Testis (tissue), 3 donors: ENCODE data around the gene LHX4. TPM values are rescaled to one million over a fixed set of nuclear protein-coding genes. Genes with fewer than 3 reads are reported as not detected.

Source experiments
- DNase-seq: peaks from one replicate; pipeline ENCODE4 v3.0.0-alpha.2; 2019
- H3K27ac ChIP-seq, 2 donors: fragments of 200-600 bp; sonication (generic); one replicate each; pipeline ENCODE4 v1.5.1; 2019
- H3K27me3 ChIP-seq: fragments of 200-600 bp; sonication (generic); one replicate; pipeline ENCODE4 v1.5.1; 2019
- H3K36me3 ChIP-seq: fragments of 200-600 bp; sonication (generic); one replicate; pipeline ENCODE4 v1.5.1; 2017; ENCODE audit warnings: low read depth; ENCODE audit errors: missing control alignments
- H3K4me1 ChIP-seq: fragments of 200-600 bp; sonication (generic); one replicate; pipeline ENCODE4 v1.5.1; 2019
- H3K4me3 ChIP-seq, 2 donors: fragments of 200-600 bp; sonication (generic); one replicate each; pipeline ENCODE4 v1.5.1; 2017 to 2019
- H3K9me3 ChIP-seq: fragments of 200-600 bp; sonication (generic); one replicate; pipeline ENCODE4 v1.5.1; 2017
- POLR2A ChIP-seq: fragments of 450-650 bp; IDR thresholded peaks from one replicate; pipeline ENCODE4 v1.6.1; 2017; ENCODE audit warnings: antibody characterized with exemption, mild to moderate bottlenecking, moderate library complexity
- WGBS, 2 donors: methylation state at CpG; one replicate each; pipeline ENCODE4 v1.1.5; 2018; 5-methylcytosine and 5-hydroxymethylcytosine counted together
- intact Hi-C: fragments of 100-400 bp; cut with DNase I; formaldehyde crosslinking; loops from one replicate; pipeline ENCODE4 v1.15.1; 2023; ENCODE audit warnings: low total_unique reads
- polyA plus RNA-seq: library from polyadenylated mRNA; stranded (reverse); fragments of 350-450 nt; fragmentation: Illumina TruSeq; extraction: RNeasy Lipid Tissue Mini Kit (QIAGEN cat#74804); gene quantifications from one replicate; pipeline ENCODE4 v1.2.3, GENCODE V29; 2014; ENCODE audit warnings: low read depth, low replicate concordance; ENCODE audit not compliant: insufficient read depth
- total RNA-seq, 2 donors: library from RNA; depleted of rRNA; stranded (reverse); fragments of >200 nt; gene quantifications; one replicate each; pipeline ENCODE4 v1.2.3, GENCODE V29; 2016
- TF ChIP-seq, protein P1 (sequence below), 3 experiments: fragments of 450-650 bp in 2 of 3; fragments of 200-600 bp in 1 of 3; sonication (generic) in 1 of 3; IDR thresholded peaks; one replicate each; pipeline ENCODE4 v1.5.1; 2016 to 2019; ENCODE audit warnings: antibody characterized with exemption in 3 of 3, mild to moderate bottlenecking in 2 of 3, moderate library complexity in 1 of 3

LHX4 gene
- total and polyA plus RNA-seq, 3 donors from 2014 or later, result 0.63 to 5.2 (median 1.3) TPM

DNA sequence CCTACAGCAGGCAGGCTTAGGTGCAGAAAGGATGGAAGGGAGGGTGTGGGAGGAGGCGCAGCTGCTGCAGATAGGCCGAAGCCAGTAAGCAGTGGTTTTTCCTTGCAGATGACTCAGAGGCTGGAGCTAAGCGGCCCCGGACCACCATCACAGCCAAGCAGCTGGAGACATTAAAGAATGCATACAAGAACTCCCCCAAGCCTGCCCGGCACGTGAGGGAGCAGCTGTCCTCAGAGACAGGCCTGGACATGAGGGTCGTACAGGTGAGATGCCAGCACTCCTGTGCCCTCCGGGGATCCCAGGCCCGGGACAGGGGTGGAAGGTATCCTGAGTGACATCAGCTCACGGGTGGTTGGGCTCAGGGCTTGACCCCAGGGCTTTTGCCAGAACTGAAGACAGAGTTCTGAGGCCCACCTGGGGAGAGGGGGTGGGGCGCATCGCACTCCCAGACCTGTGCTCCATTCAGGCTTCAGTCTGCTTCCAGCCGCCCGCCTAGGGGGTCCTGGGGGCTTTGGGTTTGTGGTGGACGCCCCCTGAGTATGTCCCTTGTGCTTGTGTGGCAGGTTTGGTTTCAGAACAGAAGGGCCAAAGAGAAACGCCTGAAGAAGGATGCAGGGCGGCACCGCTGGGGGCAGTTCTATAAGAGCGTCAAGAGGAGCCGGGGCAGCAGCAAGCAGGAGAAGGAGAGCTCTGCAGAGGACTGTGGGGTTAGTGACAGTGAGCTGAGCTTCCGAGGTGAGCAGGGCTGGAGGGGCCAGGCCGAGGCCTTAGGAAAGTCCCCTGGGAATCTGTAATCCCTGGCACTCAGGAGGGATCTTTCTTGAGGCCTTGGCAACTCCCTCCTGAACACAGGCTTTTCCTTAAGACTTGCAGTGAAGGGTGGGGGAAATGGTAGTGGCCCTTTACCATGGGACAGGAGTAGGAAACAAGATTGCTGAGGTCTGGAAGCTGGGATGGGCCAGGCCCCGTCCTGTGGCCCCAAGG is 41.5 kb downstream of the LHX4 start:
- H3K27ac ChIP-seq, result no peak overlapping the region
- 74 to 90% methylated on average over 13 to 23 of the region's 23 CpGs for WGBS, 2 donors
- intact Hi-C loops, result no loop called here

DNA sequence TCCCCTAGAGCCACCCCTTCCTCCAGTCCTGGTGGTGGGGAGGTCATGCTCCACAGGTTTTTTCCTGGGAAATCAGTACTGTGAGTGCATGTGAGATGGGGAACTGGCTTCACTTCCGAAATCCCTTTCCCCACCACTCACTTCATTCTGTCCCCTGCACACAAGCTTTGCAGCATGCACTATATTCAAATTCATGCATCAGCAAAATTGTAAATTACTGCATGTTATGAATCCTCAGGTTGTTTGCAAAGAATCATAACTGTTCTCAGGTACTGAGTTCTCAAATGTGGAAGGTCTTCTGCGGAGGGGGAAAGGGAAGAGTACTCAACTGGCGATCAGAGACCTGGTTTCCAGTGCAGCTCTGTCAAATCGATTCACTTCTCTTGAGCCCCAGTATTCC is 42.3 kb downstream of the LHX4 start:
- intact Hi-C loops, result no loop called here
- Histone ChIP-seq H3K36me3 (no peaks in the 10 kb centered on the region), H3K27ac (no peak overlapping the region), H3K9me3 (no peaks in the 10 kb centered on the region), H3K27me3 (no peaks in the 10 kb centered on the region), H3K4me3 (no peak overlapping the region), H3K4me1 (no peaks in the 10 kb centered on the region)
- TF ChIP-seq, protein P1, sequence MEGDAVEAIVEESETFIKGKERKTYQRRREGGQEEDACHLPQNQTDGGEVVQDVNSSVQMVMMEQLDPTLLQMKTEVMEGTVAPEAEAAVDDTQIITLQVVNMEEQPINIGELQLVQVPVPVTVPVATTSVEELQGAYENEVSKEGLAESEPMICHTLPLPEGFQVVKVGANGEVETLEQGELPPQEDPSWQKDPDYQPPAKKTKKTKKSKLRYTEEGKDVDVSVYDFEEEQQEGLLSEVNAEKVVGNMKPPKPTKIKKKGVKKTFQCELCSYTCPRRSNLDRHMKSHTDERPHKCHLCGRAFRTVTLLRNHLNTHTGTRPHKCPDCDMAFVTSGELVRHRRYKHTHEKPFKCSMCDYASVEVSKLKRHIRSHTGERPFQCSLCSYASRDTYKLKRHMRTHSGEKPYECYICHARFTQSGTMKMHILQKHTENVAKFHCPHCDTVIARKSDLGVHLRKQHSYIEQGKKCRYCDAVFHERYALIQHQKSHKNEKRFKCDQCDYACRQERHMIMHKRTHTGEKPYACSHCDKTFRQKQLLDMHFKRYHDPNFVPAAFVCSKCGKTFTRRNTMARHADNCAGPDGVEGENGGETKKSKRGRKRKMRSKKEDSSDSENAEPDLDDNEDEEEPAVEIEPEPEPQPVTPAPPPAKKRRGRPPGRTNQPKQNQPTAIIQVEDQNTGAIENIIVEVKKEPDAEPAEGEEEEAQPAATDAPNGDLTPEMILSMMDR (IDR thresholded peaks at IDR 0.05), result no peak
- TF ChIP-seq POLR2A, result no peak
- WGBS, 2 donors, result 84 to 93% methylated on average over 4 of the region's 4 CpGs
- DNase-seq, result no peak

More for the DNA sequence above, 41.5 kb downstream of the LHX4 start:
- H3K4me3 ChIP-seq, result no peak overlapping the region
- no peaks in the 10 kb centered on the region for H3K4me1 ChIP-seq
- DNase-seq, result no peak
- H3K9me3 ChIP-seq, result no peaks in the 10 kb centered on the region
- no peaks in the 10 kb centered on the region for H3K36me3 ChIP-seq
- TF ChIP-seq POLR2A, result no peak
- TF ChIP-seq, protein P1 (IDR thresholded peaks at IDR 0.05), result no peak
- H3K27me3 ChIP-seq, result no peaks in the 10 kb centered on the region

DNA sequence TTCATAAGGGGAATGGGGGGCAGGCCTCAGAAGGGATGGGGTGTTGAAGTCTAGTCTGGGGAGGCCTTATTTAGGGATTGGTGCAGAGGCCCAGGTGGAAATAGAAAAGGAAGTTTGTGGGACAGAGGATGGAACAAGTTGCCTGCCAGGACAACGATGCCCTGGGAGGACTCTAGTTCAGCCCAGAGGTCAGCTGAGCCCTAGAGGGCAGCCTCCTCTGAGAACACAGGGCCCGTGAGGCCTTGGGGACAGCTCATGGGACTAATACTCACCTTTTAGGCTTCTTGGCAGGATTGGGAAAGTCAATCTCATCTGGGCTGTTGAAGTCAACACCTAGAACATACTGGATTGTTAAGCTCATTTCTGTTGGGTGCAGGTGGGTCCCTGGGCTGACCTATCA is 43.0 kb downstream of the LHX4 start:
- no peak overlapping the region for H3K27ac ChIP-seq
- TF ChIP-seq POLR2A, result no peak
- TF ChIP-seq, protein P1 (IDR thresholded peaks at IDR 0.05), result no peak
- no peaks in the 10 kb centered on the region for H3K9me3 ChIP-seq
- H3K27me3 ChIP-seq, result no peaks in the 10 kb centered on the region
- no peaks in the 10 kb centered on the region for H3K36me3 ChIP-seq
- WGBS, 2 donors, result 90 to 97% methylated on average over 2 of the region's 2 CpGs
- no peak overlapping the region for H3K4me3 ChIP-seq
- intact Hi-C loops, result no loop called here
- no peak for DNase-seq
- no peaks in the 10 kb centered on the region for H3K4me1 ChIP-seq

DNA sequence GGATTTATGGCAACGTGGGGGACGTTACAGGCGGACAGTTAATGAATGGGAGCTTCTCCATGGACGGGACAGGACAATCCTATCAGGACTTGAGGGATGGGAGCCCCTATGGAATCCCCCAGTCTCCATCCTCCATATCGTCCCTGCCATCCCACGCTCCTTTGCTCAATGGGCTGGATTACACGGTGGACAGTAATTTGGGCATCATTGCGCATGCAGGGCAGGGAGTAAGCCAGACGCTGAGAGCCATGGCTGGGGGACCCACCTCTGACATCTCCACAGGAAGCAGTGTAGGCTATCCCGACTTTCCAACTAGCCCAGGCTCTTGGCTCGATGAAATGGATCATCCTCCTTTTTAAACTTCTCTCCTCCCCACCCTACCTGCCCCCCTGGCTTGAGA is 44.2 kb downstream of the LHX4 start:
- DNase-seq, result no peak
- 95 to 97% methylated on average over 11 of the region's 11 CpGs for WGBS, 2 donors
- H3K36me3 ChIP-seq, result no peaks in the 10 kb centered on the region
- no peaks in the 10 kb centered on the region for H3K27me3 ChIP-seq
- no peak overlapping the region for H3K4me3 ChIP-seq
- no peak overlapping the region for H3K27ac ChIP-seq
- H3K9me3 ChIP-seq, result no peaks in the 10 kb centered on the region
- TF ChIP-seq POLR2A, result no peak
- TF ChIP-seq, protein P1 (IDR thresholded peaks at IDR 0.05), result no peak
- no peaks in the 10 kb centered on the region for H3K4me1 ChIP-seq
- intact Hi-C loops, result no loop called here
